Coronary artery (tissue), 2 donors: ENCODE data around the gene PTPN20.

Source experiments
- DNase-seq: peaks from one replicate; pipeline ENCODE4 v3.0.0-alpha.2; 2017; ENCODE audit warnings: low spot score
- H3K27ac ChIP-seq, 2 donors: fragments of 200-600 bp; sonication (generic); one replicate each; pipeline ENCODE4 v1.5.1; 2016 to 2019
- H3K4me3 ChIP-seq: fragments of 200-600 bp; sonication (generic); 2 replicates; pipeline ENCODE4 v1.5.1; 2016; ENCODE audit warnings: mild to moderate bottlenecking, moderate library complexity
- TF ChIP-seq, protein P1 (sequence below): fragments of 200-600 bp; sonication (generic); IDR thresholded peaks from one replicate; pipeline ENCODE4 v1.5.1; 2019; ENCODE audit warnings: antibody characterized with exemption

Gene PTPN20

GRCh38 chr10:47015404-47015803 lies 104.2 kb downstream of the PTPN20 start:
- H3K27ac ChIP-seq = no peak overlapping the region
- no peak overlapping the region for H3K4me3 ChIP-seq
- TF ChIP-seq, protein P1, sequence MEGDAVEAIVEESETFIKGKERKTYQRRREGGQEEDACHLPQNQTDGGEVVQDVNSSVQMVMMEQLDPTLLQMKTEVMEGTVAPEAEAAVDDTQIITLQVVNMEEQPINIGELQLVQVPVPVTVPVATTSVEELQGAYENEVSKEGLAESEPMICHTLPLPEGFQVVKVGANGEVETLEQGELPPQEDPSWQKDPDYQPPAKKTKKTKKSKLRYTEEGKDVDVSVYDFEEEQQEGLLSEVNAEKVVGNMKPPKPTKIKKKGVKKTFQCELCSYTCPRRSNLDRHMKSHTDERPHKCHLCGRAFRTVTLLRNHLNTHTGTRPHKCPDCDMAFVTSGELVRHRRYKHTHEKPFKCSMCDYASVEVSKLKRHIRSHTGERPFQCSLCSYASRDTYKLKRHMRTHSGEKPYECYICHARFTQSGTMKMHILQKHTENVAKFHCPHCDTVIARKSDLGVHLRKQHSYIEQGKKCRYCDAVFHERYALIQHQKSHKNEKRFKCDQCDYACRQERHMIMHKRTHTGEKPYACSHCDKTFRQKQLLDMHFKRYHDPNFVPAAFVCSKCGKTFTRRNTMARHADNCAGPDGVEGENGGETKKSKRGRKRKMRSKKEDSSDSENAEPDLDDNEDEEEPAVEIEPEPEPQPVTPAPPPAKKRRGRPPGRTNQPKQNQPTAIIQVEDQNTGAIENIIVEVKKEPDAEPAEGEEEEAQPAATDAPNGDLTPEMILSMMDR = no peak
- no peak for DNase-seq

DNA sequence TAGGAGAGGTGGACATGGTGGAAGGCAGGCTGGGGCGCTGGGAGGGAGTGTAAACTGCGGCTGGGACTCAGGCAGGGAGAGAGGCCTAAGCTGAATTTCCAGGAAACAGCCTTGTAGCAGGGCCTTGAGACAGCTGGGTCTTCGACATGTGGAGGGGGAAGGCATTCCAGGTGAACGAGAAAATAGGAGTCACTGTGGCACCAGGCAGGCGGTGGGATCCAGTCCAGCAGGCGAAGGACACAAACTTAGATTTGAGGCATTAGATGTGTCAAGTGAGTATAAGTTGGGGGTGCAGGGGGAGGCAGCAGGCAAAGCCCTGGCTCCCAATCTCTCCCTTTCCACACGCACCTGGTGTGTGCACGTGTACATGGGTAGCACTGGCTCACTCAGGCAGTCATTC lies 105.3 kb downstream of the PTPN20 start:
- no peak for DNase-seq
- TF ChIP-seq, protein P1 = no peak
- no peak overlapping the region for H3K4me3 ChIP-seq
- H3K27ac ChIP-seq = no peak overlapping the region

- DNase-seq = no peak
- H3K4me3 ChIP-seq = no peak overlapping the region
- no peak overlapping the region for H3K27ac ChIP-seq
- TF ChIP-seq, protein P1 = no peak
Measured at GRCh38 chr10:47018026-47018735, 107.0 kb downstream of the PTPN20 start.

DNA sequence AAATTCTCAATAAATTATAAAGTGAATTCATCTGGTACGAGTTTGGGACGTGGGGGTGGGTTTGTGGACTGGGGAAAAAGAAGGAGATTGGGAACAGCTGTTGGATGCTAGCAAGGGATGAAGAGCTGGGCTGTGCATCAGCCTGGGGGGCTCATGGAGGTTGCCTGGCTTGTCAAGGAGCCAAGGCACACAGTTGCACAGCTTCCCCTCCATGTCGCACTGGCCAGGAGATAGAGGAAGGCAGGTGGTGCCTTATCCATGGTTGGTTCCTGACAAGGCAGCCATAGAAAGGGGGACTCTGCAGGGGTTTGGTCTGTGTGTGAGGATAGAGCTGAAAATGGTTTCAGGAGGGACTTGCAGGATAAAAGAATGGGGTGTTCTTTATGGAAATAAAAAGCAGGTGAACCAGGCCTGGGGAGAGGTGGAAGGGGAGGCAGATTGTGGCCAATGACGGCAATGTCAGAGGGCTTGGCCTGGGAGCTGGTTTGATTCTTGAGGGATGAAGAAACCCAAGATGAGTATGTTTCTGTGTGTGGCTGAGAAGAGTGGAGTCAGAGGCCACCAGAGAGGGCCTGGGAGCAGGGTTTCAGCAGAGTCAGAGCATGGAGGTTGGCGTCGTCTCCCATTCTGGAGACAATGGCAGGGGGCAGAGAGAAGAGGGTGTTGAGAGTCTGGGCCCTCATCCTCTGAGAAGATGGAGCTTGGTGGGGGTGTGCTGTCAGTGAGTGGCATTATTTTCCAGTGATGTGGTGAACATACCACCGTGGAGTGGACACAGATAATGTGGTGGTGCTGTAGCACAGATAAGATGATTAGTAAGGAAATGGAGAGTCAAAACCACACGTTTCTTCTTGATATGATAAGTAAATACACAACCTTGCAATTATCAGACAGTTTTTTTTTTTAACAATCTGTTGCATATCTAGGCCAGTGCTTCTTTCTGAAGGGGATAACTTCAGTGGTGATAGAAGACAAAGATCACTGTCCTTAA lies 108.2 kb downstream of the PTPN20 start:
- no peak overlapping the region for H3K27ac ChIP-seq
- DNase-seq = no peak
- no peak overlapping the region for H3K4me3 ChIP-seq
- TF ChIP-seq, protein P1 = no peak

- TF ChIP-seq, protein P1 = no peak
- Histone ChIP-seq H3K4me3 (no peak overlapping the region), H3K27ac (peak overlapping the region in 1 of 2 donors; percentile 58)
- DNase-seq = peak; percentile 72
Measured at GRCh38 chr10:47020471-47020870, 109.2 kb downstream of the PTPN20 start.

- Histone ChIP-seq H3K27ac (no peak overlapping the region), H3K4me3 (no peak overlapping the region)
- TF ChIP-seq, protein P1 = no peak
- peak; percentile 53 for DNase-seq
Measured at GRCh38 chr10:47021850-47022249, 110.6 kb downstream of the PTPN20 start.
